Lower leg skin (tissue), 3 donors: ENCODE data around the gene ASXL2.

ENCODE experiments used
- CTCF ChIP-seq, 3 donors: fragments of 450-650 bp; IDR thresholded peaks; one replicate each; pipeline ENCODE4 v1.5.1; 2016; ENCODE audit warnings: antibody characterized with exemption in 3 of 3, mild to moderate bottlenecking in 3 of 3, moderate library complexity in 2 of 3
- POLR2A ChIP-seq, 2 donors: fragments of 450-650 bp; IDR thresholded peaks; one replicate each; pipeline ENCODE4 v1.6.1; 2016 to 2017; ENCODE audit warnings: antibody characterized with exemption in 2 of 2, mild to moderate bottlenecking in 1 of 2, moderate library complexity in 1 of 2

GRCh38 chr2:25714740-25715139 is 163.5 kb downstream of the ASXL2 start:
- no peak for TF ChIP-seq CTCF (IDR thresholded peaks at IDR 0.05)
- TF ChIP-seq POLR2A (IDR thresholded peaks at IDR 0.05) = no peak
